ENCODE measurements around the gene WDR70. TPM values are rescaled to one million over a fixed set of nuclear protein-coding genes. Genes with fewer than 3 reads are reported as not detected.

Gene WDR70
- total and polyA plus RNA-seq, 2 of the 8 experiments (the other 6 are each of a cell fraction or from before 2014, with no cell fraction given) = 10.6 to 37.4 TPM

GRCh38 chr5:37641933-37642332 is 262.8 kb downstream of the WDR70 start (continued):
- TF ChIP-seq YY1 (IDR thresholded peaks at IDR 0.05; ENCODE audit: low read depth, low read length) (no peak), ASH2L (IDR thresholded peaks at IDR 0.05; ENCODE audit: low read length) (no peak), ATF3 (IDR thresholded peaks at IDR 0.05; ENCODE audit: insufficient read depth, low read depth, low read length) (no peak), EP300 (IDR thresholded peaks at IDR 0.05; ENCODE audit: borderline replicate concordance in 1 of 2, low read depth in 2 of 2, low read length in 2 of 2) (no peak)
